Nephron (organoid): ENCODE data around the gene CPED1.

ENCODE experiments used
- H3K27ac Mint-ChIP-seq, 3 experiments: 2 replicates each; pipeline ENCODE4 v1.8.0; 2020; ENCODE audit warnings: mixed read lengths in 3 of 3, mild to moderate bottlenecking in 2 of 3, moderate library complexity in 1 of 3
- H3K27me3 Mint-ChIP-seq: 2 replicates; pipeline ENCODE4 v1.8.0; 2021; ENCODE audit warnings: low read depth, mild to moderate bottlenecking, moderate library complexity, mixed read lengths
- H3K36me3 Mint-ChIP-seq: 2 replicates; pipeline ENCODE4 v1.8.0; 2020; ENCODE audit warnings: low read depth, mixed read lengths
- H3K4me1 Mint-ChIP-seq: 2 replicates; pipeline ENCODE4 v1.8.0; 2020; ENCODE audit warnings: mixed read lengths
- H3K4me3 Mint-ChIP-seq, 3 experiments: 2 replicates each; pipeline ENCODE4 v1.8.0; 2020; ENCODE audit warnings: mild to moderate bottlenecking in 3 of 3, mixed read lengths in 3 of 3, moderate library complexity in 2 of 3
- H3K9me3 Mint-ChIP-seq: 2 replicates; pipeline ENCODE4 v1.8.0; 2020; ENCODE audit warnings: mixed read lengths
- TF ChIP-seq, protein P1 (sequence below), 3 experiments: fragments of 200-600 bp; sonication (generic); IDR thresholded peaks; one replicate each; pipeline ENCODE4 v1.5.0; 2021; ENCODE audit warnings: antibody characterized with exemption in 3 of 3; ENCODE audit not compliant: unreplicated experiment in 3 of 3

CPED1 gene

DNA sequence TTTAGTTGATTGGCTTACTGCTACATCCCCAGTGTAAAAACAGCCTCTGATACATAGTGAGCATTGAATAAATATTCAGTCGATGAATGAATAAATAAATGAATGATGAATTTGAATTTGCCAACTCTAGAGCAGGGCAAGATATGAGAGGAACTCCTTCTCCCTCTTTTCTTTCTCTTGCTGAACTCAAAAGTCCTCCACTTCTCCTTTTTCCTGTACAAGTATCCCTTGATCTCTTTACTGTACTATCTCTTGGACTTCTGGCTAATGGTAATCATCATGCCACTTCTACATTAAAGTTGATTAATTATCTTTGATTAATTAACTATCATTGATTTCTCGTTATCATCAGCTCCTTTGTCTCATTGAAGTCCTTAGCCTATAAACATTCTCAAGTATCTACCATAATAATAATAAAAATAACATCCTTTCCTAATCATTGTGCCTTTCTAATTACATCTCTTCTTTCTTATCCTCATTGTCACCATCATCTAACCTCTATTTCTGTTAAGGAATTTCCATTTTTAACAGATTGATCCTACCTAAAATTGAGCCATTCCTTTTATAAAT lies 10.6 kb downstream of the CPED1 start:
- Mint-ChIP-seq H3K9me3 (no peaks in the 10 kb centered on the region), H3K4me3 (peak overlapping the region in 1 of 3 experiments; percentile 11)

DNA sequence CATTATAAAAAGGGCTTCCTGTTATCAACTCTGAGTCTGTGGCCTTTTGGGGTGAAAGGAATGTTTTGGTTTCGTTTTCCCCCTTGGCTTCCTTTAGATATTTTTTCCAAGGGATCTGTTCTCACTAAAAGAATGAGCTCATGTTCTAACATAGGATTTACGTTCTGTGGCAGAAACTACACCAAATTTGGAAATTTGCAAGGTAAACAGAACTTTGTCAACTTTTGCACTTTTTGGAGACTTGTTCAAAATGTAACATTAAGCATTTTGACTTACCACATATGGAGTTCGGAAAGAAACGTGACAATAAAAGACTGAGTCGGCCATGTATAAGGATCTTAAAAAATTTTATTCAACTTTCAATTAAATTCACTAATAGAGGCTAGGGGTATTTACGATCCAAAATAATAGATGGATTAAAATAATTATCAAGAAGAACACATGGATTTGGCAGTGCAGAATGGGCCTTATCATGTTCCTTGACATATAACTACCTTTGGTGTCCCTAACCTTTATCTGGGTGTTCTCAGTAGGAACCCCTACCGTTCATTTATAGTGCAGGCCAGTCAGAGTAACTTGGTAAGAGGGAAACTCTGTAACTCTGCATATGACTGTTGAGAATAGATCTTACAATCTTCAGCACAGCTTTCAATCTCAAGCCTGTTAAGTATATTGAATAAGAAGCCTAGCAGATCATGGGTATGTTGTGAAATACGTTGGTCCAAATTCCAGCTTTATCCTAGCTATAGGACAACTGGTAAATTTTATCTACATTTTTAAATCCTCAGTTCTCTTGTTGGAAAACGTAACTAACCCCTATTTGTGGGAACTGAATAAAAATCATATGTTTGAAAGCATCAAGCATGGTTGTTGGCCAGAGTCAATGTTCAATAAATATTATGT lies 11.8 kb downstream of the CPED1 start:
- Mint-ChIP-seq H3K9me3 (no peaks in the 10 kb centered on the region), H3K27me3 (no peaks in the 10 kb centered on the region), H3K4me1 (peaks cover 55% of the 10 kb centered on the region), H3K36me3 (peaks cover 22% of the 10 kb centered on the region), H3K27ac (peak overlapping the region; percentile 70 to 76 (median 75)), H3K4me3 (peak overlapping the region; percentile 4 to 63 (median 56))
- TF ChIP-seq, protein P1, sequence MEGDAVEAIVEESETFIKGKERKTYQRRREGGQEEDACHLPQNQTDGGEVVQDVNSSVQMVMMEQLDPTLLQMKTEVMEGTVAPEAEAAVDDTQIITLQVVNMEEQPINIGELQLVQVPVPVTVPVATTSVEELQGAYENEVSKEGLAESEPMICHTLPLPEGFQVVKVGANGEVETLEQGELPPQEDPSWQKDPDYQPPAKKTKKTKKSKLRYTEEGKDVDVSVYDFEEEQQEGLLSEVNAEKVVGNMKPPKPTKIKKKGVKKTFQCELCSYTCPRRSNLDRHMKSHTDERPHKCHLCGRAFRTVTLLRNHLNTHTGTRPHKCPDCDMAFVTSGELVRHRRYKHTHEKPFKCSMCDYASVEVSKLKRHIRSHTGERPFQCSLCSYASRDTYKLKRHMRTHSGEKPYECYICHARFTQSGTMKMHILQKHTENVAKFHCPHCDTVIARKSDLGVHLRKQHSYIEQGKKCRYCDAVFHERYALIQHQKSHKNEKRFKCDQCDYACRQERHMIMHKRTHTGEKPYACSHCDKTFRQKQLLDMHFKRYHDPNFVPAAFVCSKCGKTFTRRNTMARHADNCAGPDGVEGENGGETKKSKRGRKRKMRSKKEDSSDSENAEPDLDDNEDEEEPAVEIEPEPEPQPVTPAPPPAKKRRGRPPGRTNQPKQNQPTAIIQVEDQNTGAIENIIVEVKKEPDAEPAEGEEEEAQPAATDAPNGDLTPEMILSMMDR (IDR thresholded peaks at IDR 0.05; ENCODE audit: unreplicated experiment in 3 of 3), result no peak

More for the DNA sequence above, 10.6 kb downstream of the CPED1 start:
- no peaks in the 10 kb centered on the region for H3K27me3 Mint-ChIP-seq
- peaks cover 65% of the 10 kb centered on the region for H3K4me1 Mint-ChIP-seq
- TF ChIP-seq, protein P1 (IDR thresholded peaks at IDR 0.05; ENCODE audit: unreplicated experiment in 3 of 3), result no peak
- H3K27ac Mint-ChIP-seq, result peak overlapping the region; percentile 70 to 92 (median 83)
- H3K36me3 Mint-ChIP-seq, result peaks cover 23% of the 10 kb centered on the region

DNA sequence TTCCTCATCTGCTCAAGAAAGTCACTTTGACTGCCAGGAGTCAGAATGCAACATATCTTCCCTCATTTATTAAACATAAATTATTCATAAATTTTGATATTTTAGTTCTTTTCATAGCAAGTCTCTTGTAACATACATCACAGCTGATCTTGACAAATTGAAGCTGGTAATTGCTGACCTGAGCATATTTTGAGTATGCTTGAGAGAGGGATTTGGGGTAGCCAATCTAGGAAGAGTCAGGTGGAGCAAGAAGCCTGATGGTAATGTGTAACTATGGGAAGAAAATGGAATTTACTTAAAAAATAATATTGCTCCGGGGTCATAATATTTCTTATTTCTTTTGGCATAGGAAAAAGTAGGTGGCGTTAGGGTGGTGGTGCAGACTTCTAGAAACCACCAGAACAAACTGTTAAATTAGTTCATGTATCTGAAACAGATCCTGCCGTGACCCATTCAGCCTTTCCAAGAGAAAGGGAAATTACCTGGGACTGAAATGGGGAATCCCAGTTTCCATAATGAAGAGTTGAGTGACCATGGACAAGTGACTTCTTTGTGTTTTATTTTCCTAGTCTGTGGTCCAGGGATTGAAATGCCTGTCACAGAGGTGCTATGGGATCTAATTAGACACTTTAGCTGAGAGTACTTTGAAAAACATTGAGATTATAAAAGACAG lies 12.9 kb downstream of the CPED1 start:
- Mint-ChIP-seq H3K27ac (no peak overlapping the region), H3K27me3 (peaks cover 3% of the 10 kb centered on the region), H3K4me1 (peaks cover 55% of the 10 kb centered on the region), H3K36me3 (peaks cover 16% of the 10 kb centered on the region), H3K4me3 (no peak overlapping the region), H3K9me3 (no peaks in the 10 kb centered on the region)
- TF ChIP-seq, protein P1 (IDR thresholded peaks at IDR 0.05; ENCODE audit: unreplicated experiment in 3 of 3), result no peak

DNA sequence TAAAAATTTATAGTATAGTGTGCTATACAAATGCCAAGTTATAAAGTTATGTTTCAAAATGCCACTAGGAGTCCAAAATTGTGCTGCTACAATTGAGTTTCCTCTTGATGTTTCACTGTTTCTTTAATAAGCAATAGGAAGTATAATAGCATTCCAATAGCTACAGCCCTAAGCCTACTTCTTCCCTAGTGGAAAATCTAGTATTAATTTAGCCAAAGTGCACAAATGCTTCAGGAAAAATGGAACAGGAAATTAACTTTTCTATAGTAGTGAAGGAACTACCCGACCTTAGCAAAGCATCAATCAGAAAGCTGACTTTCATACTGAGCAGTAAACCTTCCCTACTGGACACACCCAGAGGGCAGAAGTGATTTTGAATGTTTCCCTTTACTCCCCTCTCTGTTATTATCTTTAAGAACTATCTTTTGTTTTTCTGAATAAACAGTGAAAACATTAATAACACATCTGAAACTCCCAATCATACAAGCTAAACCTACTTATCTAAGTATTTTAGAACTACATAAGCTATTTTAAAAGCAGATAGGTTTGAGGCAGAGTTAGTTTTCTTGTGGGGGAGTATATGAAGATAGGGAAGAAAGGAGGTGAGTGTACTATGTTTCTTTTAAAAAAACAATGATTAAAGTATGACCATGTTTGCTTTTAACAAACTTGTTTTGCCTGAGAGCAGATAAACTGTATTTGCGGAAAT lies 13.7 kb downstream of the CPED1 start:
- no peak overlapping the region for H3K4me3 Mint-ChIP-seq
- peaks cover 3% of the 10 kb centered on the region for H3K27me3 Mint-ChIP-seq
- no peaks in the 10 kb centered on the region for H3K9me3 Mint-ChIP-seq
- H3K4me1 Mint-ChIP-seq, result peaks cover 52% of the 10 kb centered on the region
- TF ChIP-seq, protein P1 (IDR thresholded peaks at IDR 0.05; ENCODE audit: unreplicated experiment in 3 of 3), result no peak
- H3K27ac Mint-ChIP-seq, result peak overlapping the region; percentile 0 to 53 (median 36)
- peaks cover 12% of the 10 kb centered on the region for H3K36me3 Mint-ChIP-seq

DNA sequence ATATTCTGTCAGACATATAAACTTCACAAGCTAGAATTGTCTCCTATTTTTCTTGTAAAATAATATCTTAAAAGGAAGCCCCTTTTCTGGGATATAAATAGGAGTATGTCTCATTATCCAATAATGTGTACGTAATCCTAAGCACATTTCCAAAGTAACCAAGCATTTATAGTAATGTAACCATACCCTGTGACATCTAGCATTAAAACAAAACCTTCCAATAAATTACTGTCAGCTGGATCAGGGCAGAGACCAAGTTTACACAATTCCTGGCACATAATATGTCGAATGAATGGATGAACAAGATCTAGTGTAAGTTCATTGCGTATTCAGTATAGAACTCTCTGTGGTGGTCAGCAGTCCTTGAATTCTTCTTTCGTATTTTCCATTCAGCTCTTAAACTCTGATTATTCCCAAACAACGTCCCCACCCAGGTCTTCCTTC lies 14.3 kb downstream of the CPED1 start:
- Mint-ChIP-seq H3K36me3 (peaks cover 12% of the 10 kb centered on the region), H3K4me3 (no peak overlapping the region), H3K9me3 (no peaks in the 10 kb centered on the region), H3K27ac (peak overlapping the region; percentile 0 to 53 (median 53)), H3K4me1 (peaks cover 57% of the 10 kb centered on the region), H3K27me3 (peaks cover 6% of the 10 kb centered on the region)
- TF ChIP-seq, protein P1 (IDR thresholded peaks at IDR 0.05; ENCODE audit: unreplicated experiment in 3 of 3), result no peak
